Fibroblast of mammary gland (primary cell): ENCODE measurements around the gene PAEP.

ENCODE experiments used
- DNase-seq: peaks from one replicate; pipeline ENCODE4 v3.0.0-alpha.2; 2010; ENCODE audit warnings: low read depth
- H3K4me3 ChIP-seq: 2 replicates; pipeline ENCODE4 v1.5.1; 2011; ENCODE audit warnings: low read depth, mild to moderate bottlenecking, low read length, moderate library complexity; ENCODE audit not compliant: control insufficient read depth
- TF ChIP-seq, protein P1 (sequence below): conservative IDR thresholded peaks from 2 replicates; pipeline ENCODE4 v1.5.1; 2011; ENCODE audit warnings: low read depth, low read length, inconsistent platforms; ENCODE audit not compliant: control insufficient read depth, insufficient read depth

The PAEP gene

DNA sequence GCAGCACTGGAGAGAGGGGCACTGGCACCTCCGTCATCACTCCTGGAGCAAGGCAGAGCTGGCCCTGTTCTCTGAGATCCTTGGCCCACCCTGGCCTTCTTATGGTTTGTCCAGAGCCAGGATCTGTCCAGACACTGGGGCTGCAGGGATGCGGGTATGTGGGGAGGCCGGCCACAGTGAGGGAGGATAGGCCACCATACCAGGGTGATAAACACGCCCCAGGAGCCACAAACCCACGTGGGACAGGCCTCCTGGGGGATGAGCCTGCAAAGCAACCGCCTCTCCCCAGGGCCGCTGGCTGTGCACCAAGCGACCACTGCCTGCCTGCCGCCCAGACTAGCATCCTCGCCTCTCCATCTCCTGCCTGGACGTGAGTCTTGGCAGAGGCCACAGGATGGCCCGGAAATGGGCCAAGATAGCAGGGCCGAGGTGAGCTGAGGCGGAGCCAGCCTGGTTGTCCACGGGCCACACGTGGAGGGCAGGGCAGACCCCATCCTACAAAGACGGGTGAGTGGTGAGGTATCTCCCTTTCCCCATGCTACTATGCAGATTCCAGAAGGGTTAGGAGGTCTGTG, 11.1 kb upstream of the PAEP start:
- TF ChIP-seq, protein P1, sequence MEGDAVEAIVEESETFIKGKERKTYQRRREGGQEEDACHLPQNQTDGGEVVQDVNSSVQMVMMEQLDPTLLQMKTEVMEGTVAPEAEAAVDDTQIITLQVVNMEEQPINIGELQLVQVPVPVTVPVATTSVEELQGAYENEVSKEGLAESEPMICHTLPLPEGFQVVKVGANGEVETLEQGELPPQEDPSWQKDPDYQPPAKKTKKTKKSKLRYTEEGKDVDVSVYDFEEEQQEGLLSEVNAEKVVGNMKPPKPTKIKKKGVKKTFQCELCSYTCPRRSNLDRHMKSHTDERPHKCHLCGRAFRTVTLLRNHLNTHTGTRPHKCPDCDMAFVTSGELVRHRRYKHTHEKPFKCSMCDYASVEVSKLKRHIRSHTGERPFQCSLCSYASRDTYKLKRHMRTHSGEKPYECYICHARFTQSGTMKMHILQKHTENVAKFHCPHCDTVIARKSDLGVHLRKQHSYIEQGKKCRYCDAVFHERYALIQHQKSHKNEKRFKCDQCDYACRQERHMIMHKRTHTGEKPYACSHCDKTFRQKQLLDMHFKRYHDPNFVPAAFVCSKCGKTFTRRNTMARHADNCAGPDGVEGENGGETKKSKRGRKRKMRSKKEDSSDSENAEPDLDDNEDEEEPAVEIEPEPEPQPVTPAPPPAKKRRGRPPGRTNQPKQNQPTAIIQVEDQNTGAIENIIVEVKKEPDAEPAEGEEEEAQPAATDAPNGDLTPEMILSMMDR, result no peak
- no peak for DNase-seq
- no peak overlapping the region for H3K4me3 ChIP-seq

DNA sequence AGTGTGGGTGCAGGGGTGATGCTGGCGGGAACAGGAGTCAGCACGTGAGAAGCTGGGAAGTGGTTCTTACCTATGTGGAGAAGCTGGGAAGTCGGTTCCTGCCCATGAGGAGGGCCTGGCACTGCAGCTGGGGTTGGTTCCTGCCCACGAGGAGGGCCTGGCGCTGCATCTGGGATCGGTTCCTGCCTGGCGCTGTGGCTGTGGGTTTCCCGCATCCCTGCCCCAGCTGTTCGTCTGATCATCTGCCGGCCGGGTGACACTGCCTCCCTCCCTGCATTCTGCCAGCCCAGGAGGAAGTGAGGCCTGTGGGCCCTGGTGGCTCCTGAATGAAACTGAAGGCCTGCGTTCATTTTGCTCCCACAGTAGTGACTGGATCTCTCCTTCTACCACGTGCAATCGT, 10.5 kb upstream of the PAEP start:
- no peak for DNase-seq
- no peak overlapping the region for H3K4me3 ChIP-seq
- TF ChIP-seq, protein P1, result no peak

DNA sequence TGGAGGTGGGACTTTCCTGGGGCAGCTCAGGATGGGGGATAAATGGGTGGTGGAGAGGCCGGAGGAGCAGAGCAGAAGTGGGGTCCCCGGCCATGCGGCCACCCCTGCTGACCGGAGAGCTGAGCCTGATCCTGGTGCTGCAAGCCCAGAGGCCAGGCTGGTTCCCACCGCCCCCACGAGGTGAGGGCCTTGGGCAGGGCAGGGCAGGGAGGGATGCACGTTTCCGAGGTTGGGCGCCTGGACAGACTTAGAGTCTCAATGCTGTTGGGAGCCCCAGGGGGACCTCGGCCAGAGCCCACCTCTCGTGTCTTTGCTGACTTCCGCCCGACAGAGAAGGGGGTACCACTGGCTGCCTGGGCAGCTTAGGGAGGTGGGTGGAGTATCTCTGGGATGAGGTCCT, 10.1 kb upstream of the PAEP start:
- TF ChIP-seq, protein P1, result no peak
- no peak overlapping the region for H3K4me3 ChIP-seq

DNA sequence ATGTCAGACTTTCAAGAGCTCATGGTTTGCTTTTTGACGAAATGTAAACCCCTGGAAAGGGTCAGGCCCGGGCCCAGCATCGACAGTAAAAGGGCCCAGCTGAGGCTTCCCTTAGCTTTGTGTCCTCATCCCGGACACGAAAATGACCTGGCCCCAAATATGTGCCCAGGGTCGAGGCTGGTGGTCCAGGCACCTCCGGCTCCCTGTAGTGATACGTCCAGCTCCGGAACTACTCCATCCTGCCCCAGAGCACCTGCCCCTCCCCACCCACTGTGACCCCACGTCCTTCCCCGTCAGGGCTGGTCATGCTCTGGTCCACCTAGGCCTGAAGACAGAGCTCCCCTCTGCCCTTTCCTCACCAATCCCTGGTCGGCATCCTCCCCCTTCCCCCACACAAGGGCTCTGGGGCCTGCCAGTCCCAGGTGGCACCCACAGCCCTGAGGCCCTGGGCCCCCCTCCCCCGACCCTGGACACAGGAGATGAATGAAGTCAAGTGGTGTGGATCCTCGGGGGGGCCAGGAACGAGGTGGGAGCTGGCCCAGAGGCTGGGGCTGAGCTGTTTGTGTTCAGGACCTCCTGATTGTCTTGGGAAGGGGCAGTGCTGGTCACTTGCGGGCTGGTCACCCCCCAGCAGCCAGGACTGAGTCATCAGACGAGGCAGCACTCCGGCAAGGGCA, 9.4 kb upstream of the PAEP start:
- DNase-seq, result no peak
- TF ChIP-seq, protein P1, result no peak
- no peak overlapping the region for H3K4me3 ChIP-seq

More for the DNA sequence above, 10.1 kb upstream of the PAEP start:
- no peak for DNase-seq

DNA sequence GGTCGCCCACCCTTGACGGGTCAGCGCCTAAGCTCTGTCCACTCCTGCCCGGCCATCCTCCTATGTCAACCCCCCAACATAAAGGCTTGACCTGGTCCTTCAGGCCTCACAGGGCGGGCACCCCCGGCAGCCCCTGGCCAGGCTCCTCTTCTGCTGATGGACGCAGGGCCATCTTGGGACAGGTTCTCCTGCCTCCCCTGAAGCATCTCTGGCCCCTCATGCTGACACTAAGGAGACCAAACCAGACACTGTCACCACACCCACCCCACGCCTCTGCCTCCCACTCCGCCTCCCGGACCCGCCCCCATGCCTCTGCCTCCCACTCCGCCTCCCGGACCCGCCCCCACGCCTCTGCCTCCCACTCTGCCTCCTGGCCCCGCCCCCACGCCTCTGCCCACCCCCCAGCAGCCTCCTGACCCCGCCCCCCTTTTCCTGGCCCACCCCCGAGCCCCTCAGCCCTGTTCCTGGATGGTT, 8.8 kb upstream of the PAEP start:
- no peak for DNase-seq
- TF ChIP-seq, protein P1, result no peak
- no peak overlapping the region for H3K4me3 ChIP-seq

DNA sequence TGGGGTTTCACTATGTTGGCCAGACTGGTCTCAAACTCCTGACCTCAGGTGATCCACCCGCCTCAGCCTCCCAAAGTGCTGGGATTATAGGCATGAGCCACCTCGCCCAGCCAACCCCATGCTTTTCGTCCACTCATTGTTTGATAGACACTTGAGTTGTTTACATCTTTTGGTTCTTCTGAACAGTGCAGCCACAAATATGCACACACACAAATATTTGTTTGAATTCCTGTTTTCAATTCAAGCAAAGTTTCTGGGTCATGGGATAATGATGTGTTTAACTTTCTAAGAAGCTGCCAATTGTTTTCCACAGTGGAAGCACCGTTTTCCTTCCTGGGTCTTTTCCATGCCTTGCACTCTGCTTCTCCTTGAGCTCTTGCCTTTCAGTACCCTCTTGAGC, 6.8 kb upstream of the PAEP start:
- TF ChIP-seq, protein P1, result no peak
- no peak for DNase-seq
- H3K4me3 ChIP-seq, result no peak overlapping the region

DNA sequence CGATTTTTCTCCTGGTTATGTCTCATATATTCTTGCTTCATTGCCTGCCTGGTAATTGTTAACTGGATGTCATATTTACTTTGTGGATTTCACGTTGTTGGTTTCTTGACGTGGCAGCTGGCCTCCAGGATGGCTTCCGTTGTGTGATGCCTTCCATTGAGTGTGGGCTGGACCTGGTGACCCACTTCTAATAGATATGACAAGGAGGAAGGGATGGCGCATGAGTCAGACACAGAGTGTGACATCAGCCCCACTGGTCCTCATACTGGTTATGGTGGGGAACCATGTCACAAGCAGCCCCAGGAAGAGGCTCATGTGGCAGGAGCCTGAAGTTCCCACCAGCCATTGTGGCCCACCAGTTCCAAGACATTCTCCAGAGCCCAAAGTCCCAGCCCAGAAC, 6.4 kb upstream of the PAEP start:
- H3K4me3 ChIP-seq, result no peak overlapping the region
- TF ChIP-seq, protein P1, result no peak
- DNase-seq, result no peak
